DND-41 (cell line): Measurements from ENCODE around the gene PCDH9.

Experiments used
- EZH2 ChIP-seq: IDR thresholded peaks from 3 replicates; pipeline ENCODE4 v1.6.1; 2012; ENCODE audit warnings: borderline replicate concordance, low read depth, mild to moderate bottlenecking, moderate library complexity, low read length, inconsistent platforms; ENCODE audit not compliant: severe bottlenecking
- TF ChIP-seq, protein P1 (sequence below): IDR thresholded peaks from 2 replicates; pipeline ENCODE4 v1.5.1; 2012; ENCODE audit warnings: borderline replicate concordance, low read length, moderate library complexity, mild to moderate bottlenecking; ENCODE audit not compliant: poor library complexity, severe bottlenecking; ENCODE audit errors: extremely low read depth

DNA sequence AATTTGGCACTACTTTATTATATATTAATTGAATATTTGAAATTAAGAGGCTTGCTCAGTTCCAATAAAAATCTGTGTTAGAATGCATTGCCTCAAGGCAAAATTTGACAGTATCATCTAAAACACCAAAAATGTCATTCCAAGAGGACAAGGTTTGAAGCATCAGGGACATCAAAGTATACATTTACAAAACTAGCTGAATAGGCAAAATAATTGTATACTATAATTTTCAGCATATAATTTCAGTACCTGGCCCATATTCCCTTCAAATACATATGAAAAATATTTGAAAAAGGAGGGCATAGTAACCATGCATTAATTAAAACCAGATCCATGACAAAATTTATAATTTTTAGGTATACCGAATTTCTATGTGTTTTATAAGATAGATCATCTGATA, 963.8 kb downstream of the PCDH9 start:
- TF ChIP-seq, protein P1, sequence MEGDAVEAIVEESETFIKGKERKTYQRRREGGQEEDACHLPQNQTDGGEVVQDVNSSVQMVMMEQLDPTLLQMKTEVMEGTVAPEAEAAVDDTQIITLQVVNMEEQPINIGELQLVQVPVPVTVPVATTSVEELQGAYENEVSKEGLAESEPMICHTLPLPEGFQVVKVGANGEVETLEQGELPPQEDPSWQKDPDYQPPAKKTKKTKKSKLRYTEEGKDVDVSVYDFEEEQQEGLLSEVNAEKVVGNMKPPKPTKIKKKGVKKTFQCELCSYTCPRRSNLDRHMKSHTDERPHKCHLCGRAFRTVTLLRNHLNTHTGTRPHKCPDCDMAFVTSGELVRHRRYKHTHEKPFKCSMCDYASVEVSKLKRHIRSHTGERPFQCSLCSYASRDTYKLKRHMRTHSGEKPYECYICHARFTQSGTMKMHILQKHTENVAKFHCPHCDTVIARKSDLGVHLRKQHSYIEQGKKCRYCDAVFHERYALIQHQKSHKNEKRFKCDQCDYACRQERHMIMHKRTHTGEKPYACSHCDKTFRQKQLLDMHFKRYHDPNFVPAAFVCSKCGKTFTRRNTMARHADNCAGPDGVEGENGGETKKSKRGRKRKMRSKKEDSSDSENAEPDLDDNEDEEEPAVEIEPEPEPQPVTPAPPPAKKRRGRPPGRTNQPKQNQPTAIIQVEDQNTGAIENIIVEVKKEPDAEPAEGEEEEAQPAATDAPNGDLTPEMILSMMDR: no peak
- TF ChIP-seq EZH2: no peak
